Liver (tissue), 9 donors: Measurements from ENCODE around the gene DDX46. TPM values are rescaled to one million over a fixed set of nuclear protein-coding genes. Genes with fewer than 3 reads are reported as not detected.

Experiments used
- DNase-seq: peaks from one replicate; pipeline ENCODE4 v3.0.0-alpha.2; 2017; ENCODE audit warnings: low spot score
- H3K27ac ChIP-seq, 2 donors: one replicate each; pipeline ENCODE4 v1.7.0; 2013; ENCODE audit warnings: inconsistent platforms in 2 of 2, low read length in 2 of 2, control low read depth in 1 of 2, low read depth in 1 of 2, mild to moderate bottlenecking in 1 of 2
- H3K27me3 ChIP-seq, 4 donors: one replicate each; pipeline versions ENCODE4 v1.6.1 to v1.7.0; 2013; ENCODE audit warnings: low read length in 3 of 4, inconsistent platforms in 1 of 4, mild to moderate bottlenecking in 1 of 4, moderate library complexity in 1 of 4; ENCODE audit not compliant: control insufficient read depth in 4 of 4, insufficient read depth in 4 of 4
- H3K36me3 ChIP-seq, 4 donors: one replicate each; pipeline versions ENCODE4 v1.6.1 to v1.7.0; 2013; ENCODE audit warnings: low read length in 3 of 4, mild to moderate bottlenecking in 3 of 4, low read depth in 1 of 4, moderate library complexity in 1 of 4; ENCODE audit not compliant: control insufficient read depth in 4 of 4, insufficient read depth in 3 of 4
- H3K4me1 ChIP-seq, 4 donors: one replicate each; pipeline versions ENCODE4 v1.6.1 to v1.7.0; 2013; ENCODE audit warnings: low read length in 3 of 4, mild to moderate bottlenecking in 3 of 4, moderate library complexity in 1 of 4; ENCODE audit not compliant: control insufficient read depth in 4 of 4, insufficient read depth in 4 of 4
- H3K4me3 ChIP-seq, 3 donors: one replicate each; pipeline versions ENCODE4 v1.6.1 to v1.7.0; 2013; ENCODE audit warnings: low read length in 3 of 3, control low read depth in 1 of 3, low read depth in 1 of 3, mild to moderate bottlenecking in 1 of 3
- H3K9ac ChIP-seq, 2 donors: one replicate each; pipeline ENCODE4 v1.7.0; 2013; ENCODE audit warnings: low read length in 2 of 2, mild to moderate bottlenecking in 2 of 2, moderate library complexity in 2 of 2, control low read depth in 1 of 2, low read depth in 1 of 2
- H3K9me3 ChIP-seq, 4 donors: one replicate each; pipeline versions ENCODE4 v1.6.1 to v1.7.0; 2013; ENCODE audit warnings: low read length in 3 of 4; ENCODE audit not compliant: control insufficient read depth in 4 of 4
- CTCF ChIP-seq: fragments of 150-350 bp; IDR thresholded peaks from 2 replicates; pipeline ENCODE4 v1.5.1; 2017; ENCODE audit warnings: improper control_type of control experiment, low read depth, low read length; ENCODE audit not compliant: missing input control
- GABPA ChIP-seq, 2 donors: IDR thresholded peaks in 1 of 2; conservative IDR thresholded peaks in 1 of 2; 2 replicates each; pipeline ENCODE4 v1.6.1; 2016; ENCODE audit warnings: antibody characterized with exemption in 2 of 2, mild to moderate bottlenecking in 1 of 2, moderate library complexity in 1 of 2
- JUND ChIP-seq, 2 donors: IDR thresholded peaks; 2 replicates each; pipeline ENCODE4 v1.6.1; 2016; ENCODE audit warnings: antibody characterized with exemption in 2 of 2
- RAD21 ChIP-seq, 2 donors: IDR thresholded peaks; 2 replicates each; pipeline ENCODE4 v1.6.1; 2016; ENCODE audit warnings: antibody characterized with exemption in 2 of 2, mild to moderate bottlenecking in 2 of 2
- REST ChIP-seq: IDR thresholded peaks from 2 replicates; pipeline ENCODE4 v1.6.1; 2016; ENCODE audit warnings: antibody characterized with exemption, mild to moderate bottlenecking
- SP1 ChIP-seq: IDR thresholded peaks from 2 replicates; pipeline ENCODE4 v1.6.1; 2018; ENCODE audit warnings: antibody characterized with exemption, mild to moderate bottlenecking
- WGBS: extraction: QIAGEN DNeasy Blood & Tissue Kit; methylation state at CpG from one replicate; pipeline ENCODE4 v1.1.7; 2013; 5-methylcytosine and 5-hydroxymethylcytosine counted together
- polyA plus RNA-seq, 2 donors: library from polyadenylated mRNA; stranded (reverse) in 1 of 2; unstranded in 1 of 2; fragments of 200-250 nt in 1 of 2; fragments of >200 nt in 1 of 2; fragmentation: Nextera tagmentation in 1 of 2; extraction: Ambion mirVana in 1 of 2; gene quantifications; one replicate each; pipeline versions ENCODE4 v1.2.1 to v1.2.3, GENCODE V29; 2013 to 2015
- total RNA-seq, 2 donors: library from RNA; depleted of rRNA; stranded (reverse); fragments of >200 nt; gene quantifications; one replicate each; pipeline ENCODE4 v1.2.3, GENCODE V29; 2014
- TF ChIP-seq, protein P1 (sequence below): IDR thresholded peaks from 2 replicates; pipeline ENCODE4 v1.6.1; 2016; ENCODE audit warnings: antibody characterized with exemption
- donor health status: healthy.
- donor health status: healthy.
- donor health status: healthy.
- donor health status: healthy.
- donor health status: healthy.

The DDX46 gene
- total and polyA plus RNA-seq, 4 donors = 11.2 to 24.3 (median 16.0) TPM

GRCh38 chr5:134784241-134784920 is 25.8 kb downstream of the DDX46 start:
- H3K9ac ChIP-seq = no peak overlapping the region
- peaks cover 16 to 51% (median 38%) of the 10 kb centered on the region in 4 donors for H3K36me3 ChIP-seq
- no peak for DNase-seq
- no peaks in the 10 kb centered on the region for H3K9me3 ChIP-seq
- no peak overlapping the region for H3K4me3 ChIP-seq
- no peak overlapping the region for H3K27ac ChIP-seq
- TF ChIP-seq CTCF (peak; percentile 18), SP1 (no peak), RAD21 (IDR thresholded peaks at IDR 0.05) (peak; percentile 40 to 56), GABPA (IDR thresholded peaks at IDR 0.05 in 1 of 2, conservative IDR thresholded peaks at IDR 0.05 in 1 of 2) (no peak)
- WGBS = 54% methylated on average over 4 of the region's 4 CpGs
- H3K4me1 ChIP-seq = no peaks in the 10 kb centered on the region
- H3K27me3 ChIP-seq = no peaks in the 10 kb centered on the region

GRCh38 chr5:134784946-134785620 is 26.5 kb downstream of the DDX46 start:
- 93% methylated on average over 3 of the region's 3 CpGs for WGBS
- no peaks in the 10 kb centered on the region for H3K27me3 ChIP-seq
- no peak for TF ChIP-seq GABPA (IDR thresholded peaks at IDR 0.05 in 1 of 2, conservative IDR thresholded peaks at IDR 0.05 in 1 of 2)
- TF ChIP-seq JUND (IDR thresholded peaks at IDR 0.05) = no peak
- TF ChIP-seq RAD21 (IDR thresholded peaks at IDR 0.05) = no peak
- no peak for TF ChIP-seq REST
- no peaks in the 10 kb centered on the region for H3K9me3 ChIP-seq
- no peak overlapping the region for H3K4me3 ChIP-seq
- peaks cover 17 to 58% (median 42%) of the 10 kb centered on the region in 4 donors for H3K36me3 ChIP-seq
- H3K9ac ChIP-seq = no peak overlapping the region
- no peak overlapping the region for H3K27ac ChIP-seq
- DNase-seq = no peak
- no peaks in the 10 kb centered on the region for H3K4me1 ChIP-seq

- no peaks in the 10 kb centered on the region for H3K27me3 ChIP-seq
- no peak overlapping the region for H3K9ac ChIP-seq
- no peaks in the 10 kb centered on the region for H3K9me3 ChIP-seq
- peaks cover 11 to 64% (median 51%) of the 10 kb centered on the region in 4 donors for H3K36me3 ChIP-seq
- 100% methylated on average over 1 of the region's 1 CpG for WGBS
- no peak for DNase-seq
- no peaks in the 10 kb centered on the region for H3K4me1 ChIP-seq
- no peak for TF ChIP-seq JUND (IDR thresholded peaks at IDR 0.05)
- no peak for TF ChIP-seq CTCF
- TF ChIP-seq, protein P1, sequence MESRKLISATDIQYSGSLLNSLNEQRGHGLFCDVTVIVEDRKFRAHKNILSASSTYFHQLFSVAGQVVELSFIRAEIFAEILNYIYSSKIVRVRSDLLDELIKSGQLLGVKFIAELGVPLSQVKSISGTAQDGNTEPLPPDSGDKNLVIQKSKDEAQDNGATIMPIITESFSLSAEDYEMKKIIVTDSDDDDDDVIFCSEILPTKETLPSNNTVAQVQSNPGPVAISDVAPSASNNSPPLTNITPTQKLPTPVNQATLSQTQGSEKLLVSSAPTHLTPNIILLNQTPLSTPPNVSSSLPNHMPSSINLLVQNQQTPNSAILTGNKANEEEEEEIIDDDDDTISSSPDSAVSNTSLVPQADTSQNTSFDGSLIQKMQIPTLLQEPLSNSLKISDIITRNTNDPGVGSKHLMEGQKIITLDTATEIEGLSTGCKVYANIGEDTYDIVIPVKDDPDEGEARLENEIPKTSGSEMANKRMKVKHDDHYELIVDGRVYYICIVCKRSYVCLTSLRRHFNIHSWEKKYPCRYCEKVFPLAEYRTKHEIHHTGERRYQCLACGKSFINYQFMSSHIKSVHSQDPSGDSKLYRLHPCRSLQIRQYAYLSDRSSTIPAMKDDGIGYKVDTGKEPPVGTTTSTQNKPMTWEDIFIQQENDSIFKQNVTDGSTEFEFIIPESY = no peak
- H3K27ac ChIP-seq = no peak overlapping the region
- H3K4me3 ChIP-seq = no peak overlapping the region
These were observed 29.1 kb downstream of the DDX46 start for GRCh38 chr5:134787692-134788091.
